HepG2 (cell line): ENCODE results near the gene ZNRF3. TPM values are rescaled to one million over a fixed set of nuclear protein-coding genes. Genes with fewer than 3 reads are reported as not detected.

Source experiments
- ATM ChIP-seq: fragments of 450-650 bp; IDR thresholded peaks from 2 replicates; pipeline ENCODE4 v1.7.1; 2017; ENCODE audit warnings: mild to moderate bottlenecking, borderline replicate concordance
- CREB1 ChIP-seq, 2 experiments: fragments of 450-650 bp in 1 of 2; IDR thresholded peaks; 2 replicates each; pipeline ENCODE4 v1.6.1; 2016 to 2017; ENCODE audit warnings: control low read depth in 1 of 2, mild to moderate bottlenecking in 1 of 2, missing compliant biosample characterization in 1 of 2, missing genetic modification characterization in 1 of 2
- HNRNPUL1 ChIP-seq: fragments of 200-400 bp; formaldehyde crosslinking; IDR thresholded peaks from 2 replicates; pipeline ENCODE4 v1.6.1; 2017; ENCODE audit warnings: low read depth, mild to moderate bottlenecking, low read length, moderate library complexity
- KAT2B ChIP-seq: fragments of 150-350 bp; IDR thresholded peaks from 2 replicates; pipeline ENCODE4 v1.6.1; 2014; ENCODE audit warnings: low read depth, low read length, borderline replicate concordance
- RXRA ChIP-seq: sonication (generic); formaldehyde crosslinking; IDR thresholded peaks from 2 replicates; pipeline ENCODE4 v1.5.1; 2020; ENCODE audit warnings: missing genetic modification reagents
- SAP130 ChIP-seq: IDR thresholded peaks from 2 replicates; pipeline ENCODE4 v1.6.1; 2016; ENCODE audit warnings: low read depth
- ZNF367 ChIP-seq: sonication (generic); formaldehyde crosslinking; IDR thresholded peaks from 2 replicates; pipeline ENCODE4 v1.4.0; 2020; ENCODE audit warnings: missing genetic modification reagents, borderline replicate concordance
- ZNF629 ChIP-seq: sonication (generic); formaldehyde crosslinking; conservative IDR thresholded peaks from 2 replicates; pipeline ENCODE4 v1.5.0; 2020; ENCODE audit warnings: missing genetic modification reagents
- ZNF709 ChIP-seq: sonication (generic); formaldehyde crosslinking; IDR thresholded peaks from 2 replicates; pipeline ENCODE4 v1.5.0; 2020; ENCODE audit warnings: mild to moderate bottlenecking, missing genetic modification reagents
- ZSCAN31 ChIP-seq: sonication (generic); formaldehyde crosslinking; IDR thresholded peaks from 2 replicates; pipeline ENCODE4 v1.5.0; 2020; ENCODE audit warnings: low read depth, mild to moderate bottlenecking, missing genetic modification reagents
- ZZZ3 ChIP-seq: sonication (generic); formaldehyde crosslinking; IDR thresholded peaks from 2 replicates; pipeline ENCODE4 v1.4.0; 2020; ENCODE audit warnings: missing genetic modification reagents, mild to moderate bottlenecking, borderline replicate concordance
- polyA plus RNA-seq, 8 experiments: library from polyadenylated mRNA; depleted of rRNA in 3 of 8; stranded (reverse) in 7 of 8; unstranded in 1 of 8; fragments of >200 nt; fragmentation: Illumina TruSeq in 4 of 8; extraction: Trizol in 4 of 8; gene quantifications; 2 replicates each; pipeline versions ENCODE4 v1.2.1 to v1.2.3, GENCODE V29; 2011 to 2016; ENCODE audit warnings: low read depth in 4 of 8, missing spikeins in 1 of 8, mixed read lengths in 1 of 8; ENCODE audit not compliant: insufficient read depth in 1 of 8
- total RNA-seq, 5 experiments: library from RNA; depleted of rRNA; stranded (reverse); fragments of >200 nt; fragmentation: Illumina TruSeq; extraction: Trizol; gene quantifications; 2 replicates each; pipeline ENCODE4 v1.2.3, GENCODE V29; 2016; ENCODE audit warnings: low read depth in 1 of 5
- TF ChIP-seq, protein P1 (sequence below): sonication (generic); formaldehyde crosslinking; IDR thresholded peaks from 2 replicates; pipeline ENCODE4 v1.4.0; 2020; ENCODE audit warnings: mild to moderate bottlenecking, missing genetic modification reagents
- TF ChIP-seq, protein P2 (sequence below): IDR thresholded peaks from 2 replicates; pipeline ENCODE4 v1.6.1; 2016; ENCODE audit warnings: mild to moderate bottlenecking
- TF ChIP-seq, protein P3 (sequence below): IDR thresholded peaks from 2 replicates; pipeline ENCODE4 v1.6.1; 2018; ENCODE audit warnings: missing genetic modification reagents, mild to moderate bottlenecking, missing compliant biosample characterization
- TF ChIP-seq, protein P4 (sequence below): sonication (generic); formaldehyde crosslinking; IDR thresholded peaks from 2 replicates; pipeline ENCODE4 v1.5.0; 2020; ENCODE audit warnings: missing genetic modification reagents, mild to moderate bottlenecking, borderline replicate concordance
- TF ChIP-seq, protein P5 (sequence below): sonication (generic); formaldehyde crosslinking; IDR thresholded peaks from 2 replicates; pipeline ENCODE4 v1.4.0; 2020; ENCODE audit warnings: missing genetic modification reagents
- TF ChIP-seq, protein P6 (sequence below): IDR thresholded peaks from 2 replicates; pipeline ENCODE4 v1.6.1; 2016; ENCODE audit warnings: low read depth, missing genetic modification reagents, missing compliant biosample characterization

Gene ZNRF3
- total and polyA plus RNA-seq, 2 of the 13 experiments (the other 11 are each of a cell fraction or from before 2014, with no cell fraction given), result 20.3 to 36.7 TPM

DNA sequence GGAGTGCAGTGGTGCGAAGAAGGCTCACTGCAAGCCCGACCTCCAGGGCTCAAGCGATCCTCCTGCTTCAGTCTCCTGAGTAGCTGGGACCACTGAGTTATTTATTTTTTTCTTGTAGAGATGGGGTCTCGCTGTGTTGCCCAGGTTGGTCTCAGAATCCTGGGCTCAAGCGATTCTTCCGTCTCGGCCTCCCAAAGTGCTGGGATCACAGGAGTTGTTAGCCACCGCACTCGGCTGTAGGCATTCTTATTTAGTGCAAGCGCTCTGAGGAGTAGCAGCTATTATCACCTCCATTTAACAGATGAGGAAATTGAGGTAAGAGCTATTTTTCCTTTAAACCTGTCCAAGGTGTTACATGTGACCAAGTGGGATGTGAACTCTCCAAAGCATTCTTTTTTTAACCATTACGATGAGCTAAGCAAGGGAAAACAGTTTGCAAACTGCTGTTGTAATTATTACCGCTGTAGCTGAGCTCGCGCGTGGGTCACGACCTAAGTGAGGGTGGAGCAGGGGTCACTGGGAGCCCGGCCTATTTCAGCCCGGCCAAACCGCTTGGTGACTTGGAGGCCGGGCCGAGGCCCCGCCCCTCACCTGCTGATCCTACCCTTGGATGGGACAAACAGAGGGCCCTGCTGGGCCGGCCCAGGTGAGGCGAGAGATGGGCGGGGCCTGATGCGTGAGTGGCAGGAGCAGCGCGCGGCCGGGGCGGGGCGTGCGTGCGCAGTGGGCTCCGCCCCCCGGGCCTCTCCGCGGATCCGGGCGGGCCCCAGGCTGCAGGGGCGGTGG is 189.0 kb downstream of the ZNRF3 start (continued):
- TF ChIP-seq, protein P1, sequence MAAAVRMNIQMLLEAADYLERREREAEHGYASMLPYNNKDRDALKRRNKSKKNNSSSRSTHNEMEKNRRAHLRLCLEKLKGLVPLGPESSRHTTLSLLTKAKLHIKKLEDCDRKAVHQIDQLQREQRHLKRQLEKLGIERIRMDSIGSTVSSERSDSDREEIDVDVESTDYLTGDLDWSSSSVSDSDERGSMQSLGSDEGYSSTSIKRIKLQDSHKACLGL, result no peak
- no peak for TF ChIP-seq ATM
- TF ChIP-seq ZNF709 (CRISPR knock-in tag), result no peak
- TF ChIP-seq, protein P2, sequence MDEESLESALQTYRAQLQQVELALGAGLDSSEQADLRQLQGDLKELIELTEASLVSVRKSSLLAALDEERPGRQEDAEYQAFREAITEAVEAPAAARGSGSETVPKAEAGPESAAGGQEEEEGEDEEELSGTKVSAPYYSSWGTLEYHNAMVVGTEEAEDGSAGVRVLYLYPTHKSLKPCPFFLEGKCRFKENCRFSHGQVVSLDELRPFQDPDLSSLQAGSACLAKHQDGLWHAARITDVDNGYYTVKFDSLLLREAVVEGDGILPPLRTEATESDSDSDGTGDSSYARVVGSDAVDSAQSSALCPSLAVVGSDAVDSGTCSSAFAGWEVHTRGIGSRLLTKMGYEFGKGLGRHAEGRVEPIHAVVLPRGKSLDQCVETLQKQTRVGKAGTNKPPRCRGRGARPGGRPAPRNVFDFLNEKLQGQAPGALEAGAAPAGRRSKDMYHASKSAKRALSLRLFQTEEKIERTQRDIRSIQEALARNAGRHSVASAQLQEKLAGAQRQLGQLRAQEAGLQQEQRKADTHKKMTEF (CRISPR knock-in tag), result no peak
- TF ChIP-seq, protein P3, sequence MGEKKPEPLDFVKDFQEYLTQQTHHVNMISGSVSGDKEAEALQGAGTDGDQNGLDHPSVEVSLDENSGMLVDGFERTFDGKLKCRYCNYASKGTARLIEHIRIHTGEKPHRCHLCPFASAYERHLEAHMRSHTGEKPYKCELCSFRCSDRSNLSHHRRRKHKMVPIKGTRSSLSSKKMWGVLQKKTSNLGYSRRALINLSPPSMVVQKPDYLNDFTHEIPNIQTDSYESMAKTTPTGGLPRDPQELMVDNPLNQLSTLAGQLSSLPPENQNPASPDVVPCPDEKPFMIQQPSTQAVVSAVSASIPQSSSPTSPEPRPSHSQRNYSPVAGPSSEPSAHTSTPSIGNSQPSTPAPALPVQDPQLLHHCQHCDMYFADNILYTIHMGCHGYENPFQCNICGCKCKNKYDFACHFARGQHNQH (CRISPR knock-in tag), result 0 out of 2 replicates have a peak, but pooled peaks have one; percentile 14
- no peak for TF ChIP-seq ZSCAN31 (CRISPR knock-in tag)
- no peak for TF ChIP-seq ZZZ3
- TF ChIP-seq SAP130 (CRISPR knock-in tag), result peak; percentile 44; the same call in 1 of the 2 replicates
- no peak for TF ChIP-seq HNRNPUL1
- no peak for TF ChIP-seq KAT2B
- TF ChIP-seq CREB1 (IDR thresholded peaks at IDR 0.05), result no peak
- no peak for TF ChIP-seq CREB1 (CRISPR knock-in tag; IDR thresholded peaks at IDR 0.05)
- TF ChIP-seq ZNF629 (CRISPR knock-in tag), result peak; percentile 91
- TF ChIP-seq, protein P4, sequence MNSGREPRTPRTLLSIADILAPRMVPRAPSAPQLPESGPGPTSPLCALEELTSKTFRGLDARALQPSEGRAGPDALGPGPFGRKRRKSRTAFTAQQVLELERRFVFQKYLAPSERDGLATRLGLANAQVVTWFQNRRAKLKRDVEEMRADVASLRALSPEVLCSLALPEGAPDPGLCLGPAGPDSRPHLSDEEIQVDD, result no peak
- TF ChIP-seq, protein P5, sequence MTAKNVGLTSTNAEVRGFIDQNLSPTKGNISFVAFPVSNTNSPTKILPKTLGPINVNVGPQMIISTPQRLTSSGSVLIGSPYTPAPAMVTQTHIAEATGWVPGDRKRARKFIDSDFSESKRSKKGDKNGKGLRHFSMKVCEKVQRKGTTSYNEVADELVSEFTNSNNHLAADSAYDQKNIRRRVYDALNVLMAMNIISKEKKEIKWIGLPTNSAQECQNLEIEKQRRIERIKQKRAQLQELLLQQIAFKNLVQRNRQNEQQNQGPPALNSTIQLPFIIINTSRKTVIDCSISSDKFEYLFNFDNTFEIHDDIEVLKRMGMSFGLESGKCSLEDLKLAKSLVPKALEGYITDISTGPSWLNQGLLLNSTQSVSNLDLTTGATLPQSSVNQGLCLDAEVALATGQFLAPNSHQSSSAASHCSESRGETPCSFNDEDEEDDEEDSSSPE (CRISPR knock-in tag), result no peak
- TF ChIP-seq, protein P6, sequence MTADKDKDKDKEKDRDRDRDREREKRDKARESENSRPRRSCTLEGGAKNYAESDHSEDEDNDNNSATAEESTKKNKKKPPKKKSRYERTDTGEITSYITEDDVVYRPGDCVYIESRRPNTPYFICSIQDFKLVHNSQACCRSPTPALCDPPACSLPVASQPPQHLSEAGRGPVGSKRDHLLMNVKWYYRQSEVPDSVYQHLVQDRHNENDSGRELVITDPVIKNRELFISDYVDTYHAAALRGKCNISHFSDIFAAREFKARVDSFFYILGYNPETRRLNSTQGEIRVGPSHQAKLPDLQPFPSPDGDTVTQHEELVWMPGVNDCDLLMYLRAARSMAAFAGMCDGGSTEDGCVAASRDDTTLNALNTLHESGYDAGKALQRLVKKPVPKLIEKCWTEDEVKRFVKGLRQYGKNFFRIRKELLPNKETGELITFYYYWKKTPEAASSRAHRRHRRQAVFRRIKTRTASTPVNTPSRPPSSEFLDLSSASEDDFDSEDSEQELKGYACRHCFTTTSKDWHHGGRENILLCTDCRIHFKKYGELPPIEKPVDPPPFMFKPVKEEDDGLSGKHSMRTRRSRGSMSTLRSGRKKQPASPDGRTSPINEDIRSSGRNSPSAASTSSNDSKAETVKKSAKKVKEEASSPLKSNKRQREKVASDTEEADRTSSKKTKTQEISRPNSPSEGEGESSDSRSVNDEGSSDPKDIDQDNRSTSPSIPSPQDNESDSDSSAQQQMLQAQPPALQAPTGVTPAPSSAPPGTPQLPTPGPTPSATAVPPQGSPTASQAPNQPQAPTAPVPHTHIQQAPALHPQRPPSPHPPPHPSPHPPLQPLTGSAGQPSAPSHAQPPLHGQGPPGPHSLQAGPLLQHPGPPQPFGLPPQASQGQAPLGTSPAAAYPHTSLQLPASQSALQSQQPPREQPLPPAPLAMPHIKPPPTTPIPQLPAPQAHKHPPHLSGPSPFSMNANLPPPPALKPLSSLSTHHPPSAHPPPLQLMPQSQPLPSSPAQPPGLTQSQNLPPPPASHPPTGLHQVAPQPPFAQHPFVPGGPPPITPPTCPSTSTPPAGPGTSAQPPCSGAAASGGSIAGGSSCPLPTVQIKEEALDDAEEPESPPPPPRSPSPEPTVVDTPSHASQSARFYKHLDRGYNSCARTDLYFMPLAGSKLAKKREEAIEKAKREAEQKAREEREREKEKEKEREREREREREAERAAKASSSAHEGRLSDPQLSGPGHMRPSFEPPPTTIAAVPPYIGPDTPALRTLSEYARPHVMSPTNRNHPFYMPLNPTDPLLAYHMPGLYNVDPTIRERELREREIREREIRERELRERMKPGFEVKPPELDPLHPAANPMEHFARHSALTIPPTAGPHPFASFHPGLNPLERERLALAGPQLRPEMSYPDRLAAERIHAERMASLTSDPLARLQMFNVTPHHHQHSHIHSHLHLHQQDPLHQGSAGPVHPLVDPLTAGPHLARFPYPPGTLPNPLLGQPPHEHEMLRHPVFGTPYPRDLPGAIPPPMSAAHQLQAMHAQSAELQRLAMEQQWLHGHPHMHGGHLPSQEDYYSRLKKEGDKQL, result no peak
- no peak for TF ChIP-seq ZNF367 (CRISPR knock-in tag)
- peak; percentile 57 for TF ChIP-seq RXRA (CRISPR knock-in tag)
